Upper lobe of right lung (tissue), 1 donor: ENCODE data around the gene GAS5. TPM values are rescaled to one million over a fixed set of nuclear protein-coding genes. Genes with fewer than 3 reads are reported as not detected.

Experiments
- ATAC-seq: fragments of 200-7000 bp; cut with Tn5 transposase; one replicate; pipeline ENCODE4 v1.9.1; 2020; ENCODE audit warnings: mild to moderate bottlenecking, moderate library complexity
- DNase-seq: peaks from one replicate; pipeline ENCODE4 v3.0.0-alpha.2; 2020
- H3K27ac ChIP-seq: fragments of 200-600 bp; one replicate; pipeline ENCODE4 v1.8.0; 2022
- H3K27me3 ChIP-seq: fragments of 200-600 bp; one replicate; pipeline ENCODE4 v1.8.0; 2022; ENCODE audit warnings: mild to moderate bottlenecking
- H3K36me3 ChIP-seq: fragments of 200-600 bp; one replicate; pipeline ENCODE4 v1.8.0; 2022
- H3K4me1 ChIP-seq: fragments of 200-600 bp; one replicate; pipeline ENCODE4 v1.8.0; 2022
- H3K4me3 ChIP-seq: fragments of 200-600 bp; one replicate; pipeline ENCODE4 v1.8.0; 2022; ENCODE audit warnings: mild to moderate bottlenecking
- H3K9me3 ChIP-seq: fragments of 200-600 bp; one replicate; pipeline ENCODE4 v1.8.0; 2022
- intact Hi-C: fragments of 100-400 bp; cut with DNase I; formaldehyde crosslinking; loops from one replicate; pipeline ENCODE4 v1.11.0; 2022
- total RNA-seq: library from RNA; stranded (reverse); fragmentation: NEBNext Ultra II Directional; extraction: Animal tissue kit (Norgen Biotek cat#: 25700); gene quantifications from one replicate; pipeline ENCODE4 v1.2.1, GENCODE V29; 2021
- TF ChIP-seq, protein P1 (sequence below): fragments of 200-600 bp; IDR thresholded peaks from one replicate; pipeline ENCODE4 v1.8.0; 2022; ENCODE audit warnings: antibody characterized with exemption
- donor health status: DM: no; HTN: yes; CAD: no; lungs with severe emphysema.

GAS5 gene
- total RNA-seq, 1 donor from 2014 or later: 310 TPM

DNA sequence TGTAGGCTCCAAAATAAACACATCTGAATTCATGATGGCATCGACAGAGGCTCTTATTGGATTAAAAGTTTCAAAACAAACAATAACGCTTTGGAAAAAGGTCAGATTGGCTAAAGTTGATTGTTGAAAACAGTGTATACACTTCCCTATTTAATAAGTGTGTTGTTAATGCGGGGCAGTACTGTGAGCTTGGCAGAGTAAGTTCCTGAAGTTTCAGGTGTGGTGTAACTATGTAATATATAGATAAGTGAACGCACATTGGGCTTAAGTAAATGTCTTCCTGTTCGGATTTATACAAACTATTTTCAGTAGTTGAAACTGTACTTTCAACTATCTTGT is 1.2 kb upstream of the GAS5 start:
- Histone ChIP-seq H3K4me1 (peaks cover 48% of the 10 kb centered on the region), H3K36me3 (peaks cover 33% of the 10 kb centered on the region), H3K4me3 (peak overlapping the region; percentile 92), H3K27ac (peak overlapping the region; percentile 96), H3K9me3 (no peaks in the 10 kb centered on the region), H3K27me3 (no peaks in the 10 kb centered on the region)
- intact Hi-C loops: no loop called here
- no peak for DNase-seq
- ATAC-seq: no peak
- TF ChIP-seq, protein P1, sequence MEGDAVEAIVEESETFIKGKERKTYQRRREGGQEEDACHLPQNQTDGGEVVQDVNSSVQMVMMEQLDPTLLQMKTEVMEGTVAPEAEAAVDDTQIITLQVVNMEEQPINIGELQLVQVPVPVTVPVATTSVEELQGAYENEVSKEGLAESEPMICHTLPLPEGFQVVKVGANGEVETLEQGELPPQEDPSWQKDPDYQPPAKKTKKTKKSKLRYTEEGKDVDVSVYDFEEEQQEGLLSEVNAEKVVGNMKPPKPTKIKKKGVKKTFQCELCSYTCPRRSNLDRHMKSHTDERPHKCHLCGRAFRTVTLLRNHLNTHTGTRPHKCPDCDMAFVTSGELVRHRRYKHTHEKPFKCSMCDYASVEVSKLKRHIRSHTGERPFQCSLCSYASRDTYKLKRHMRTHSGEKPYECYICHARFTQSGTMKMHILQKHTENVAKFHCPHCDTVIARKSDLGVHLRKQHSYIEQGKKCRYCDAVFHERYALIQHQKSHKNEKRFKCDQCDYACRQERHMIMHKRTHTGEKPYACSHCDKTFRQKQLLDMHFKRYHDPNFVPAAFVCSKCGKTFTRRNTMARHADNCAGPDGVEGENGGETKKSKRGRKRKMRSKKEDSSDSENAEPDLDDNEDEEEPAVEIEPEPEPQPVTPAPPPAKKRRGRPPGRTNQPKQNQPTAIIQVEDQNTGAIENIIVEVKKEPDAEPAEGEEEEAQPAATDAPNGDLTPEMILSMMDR: no peak

DNA sequence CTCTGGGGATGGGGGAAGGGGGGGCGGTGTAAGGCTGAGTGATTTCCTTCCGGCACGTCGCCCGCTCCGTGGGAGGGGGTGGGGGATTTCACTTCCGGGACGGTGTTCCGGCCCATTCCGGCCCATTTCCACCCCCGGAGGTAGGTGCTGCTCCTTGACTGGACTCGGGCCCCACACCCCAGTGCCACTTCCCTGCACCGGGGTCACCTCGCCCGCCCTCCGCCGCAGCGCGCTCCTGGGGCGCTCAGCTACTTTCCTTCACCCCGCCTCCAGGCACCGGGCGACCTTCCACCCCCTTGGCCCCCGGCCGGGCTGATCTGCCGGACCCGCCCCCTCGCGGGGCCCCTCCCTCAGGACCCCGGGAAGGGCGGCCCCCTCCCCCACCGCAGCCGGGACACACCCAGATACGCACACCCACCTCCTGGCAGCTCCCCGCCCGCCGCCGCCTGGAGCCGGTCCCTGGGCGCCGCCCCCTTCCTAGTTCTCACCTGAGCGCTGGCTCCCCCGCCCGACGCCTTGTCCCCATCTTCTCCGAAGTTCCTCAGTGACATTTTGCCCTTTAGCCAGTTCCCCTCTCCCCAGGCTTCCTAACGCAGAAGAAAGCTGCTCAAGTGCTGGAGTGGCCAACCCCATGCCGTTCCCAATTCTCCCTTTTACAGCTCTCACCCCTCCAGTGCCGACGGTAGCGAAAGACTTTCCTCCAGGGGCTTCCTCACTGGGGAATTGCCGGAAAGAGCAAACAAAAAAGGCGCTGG is 654 bp upstream of the GAS5 start, which contains the start of gene ZBTB37:
Gene ZBTB37 (plus strand): TSS at position 115 of the 755 bp plus-strand sequence. CDS start 1,846 bp downstream, outside the sequence.
- intact Hi-C loops: no loop called here
- peak within 1 kb of the TSS; percentile 92 for H3K4me3 ChIP-seq
- no peaks in the 10 kb centered on the region for H3K9me3 ChIP-seq
- TF ChIP-seq, protein P1: no peak
- peaks cover 48% of the 10 kb centered on the region for H3K4me1 ChIP-seq
- H3K27me3 ChIP-seq: no peaks in the 10 kb centered on the region
- peaks cover 34% of the 10 kb centered on the region for H3K36me3 ChIP-seq
- peak; percentile 98 for DNase-seq
- ATAC-seq: peak; percentile 89
- H3K27ac ChIP-seq: peak within 1 kb of the TSS; percentile 96

DNA sequence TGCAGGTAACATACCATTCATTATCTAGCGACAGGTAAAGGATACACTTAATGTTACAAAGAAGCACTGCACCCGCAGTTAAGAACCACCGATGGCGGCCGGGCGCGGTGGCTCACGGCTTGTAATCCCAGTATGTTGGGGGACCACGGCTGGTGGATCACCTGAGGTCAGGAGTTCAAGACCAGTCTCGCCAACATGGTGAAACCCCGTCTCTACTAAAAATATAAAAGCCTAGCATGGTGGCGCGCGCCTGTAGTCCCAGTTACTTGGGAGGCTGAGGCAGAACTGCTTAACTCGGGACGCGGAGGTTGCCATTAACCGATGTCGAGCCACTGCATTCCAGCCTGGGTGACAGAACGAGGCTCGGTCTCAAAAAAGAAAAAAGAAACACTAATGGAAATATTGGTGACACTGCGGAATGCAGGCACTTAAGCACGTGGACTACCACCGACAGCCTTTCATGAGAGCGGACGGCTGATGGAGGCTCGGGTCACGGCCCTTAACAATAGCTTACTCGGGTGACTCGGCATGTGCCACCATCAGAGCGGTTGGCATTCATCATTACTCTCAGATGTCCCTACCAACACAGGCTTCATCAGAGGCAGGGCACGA is 542 bp downstream of the GAS5 start:
- TF ChIP-seq, protein P1: no peak
- no peaks in the 10 kb centered on the region for H3K9me3 ChIP-seq
- peaks cover 44% of the 10 kb centered on the region for H3K36me3 ChIP-seq
- DNase-seq (no peak), ATAC-seq (no peak)
- peaks cover 48% of the 10 kb centered on the region for H3K4me1 ChIP-seq
- H3K27me3 ChIP-seq: no peaks in the 10 kb centered on the region
- peak overlapping the region; percentile 96 for H3K27ac ChIP-seq
- peak overlapping the region; percentile 92 for H3K4me3 ChIP-seq
- intact Hi-C loops: no loop called here

DNA sequence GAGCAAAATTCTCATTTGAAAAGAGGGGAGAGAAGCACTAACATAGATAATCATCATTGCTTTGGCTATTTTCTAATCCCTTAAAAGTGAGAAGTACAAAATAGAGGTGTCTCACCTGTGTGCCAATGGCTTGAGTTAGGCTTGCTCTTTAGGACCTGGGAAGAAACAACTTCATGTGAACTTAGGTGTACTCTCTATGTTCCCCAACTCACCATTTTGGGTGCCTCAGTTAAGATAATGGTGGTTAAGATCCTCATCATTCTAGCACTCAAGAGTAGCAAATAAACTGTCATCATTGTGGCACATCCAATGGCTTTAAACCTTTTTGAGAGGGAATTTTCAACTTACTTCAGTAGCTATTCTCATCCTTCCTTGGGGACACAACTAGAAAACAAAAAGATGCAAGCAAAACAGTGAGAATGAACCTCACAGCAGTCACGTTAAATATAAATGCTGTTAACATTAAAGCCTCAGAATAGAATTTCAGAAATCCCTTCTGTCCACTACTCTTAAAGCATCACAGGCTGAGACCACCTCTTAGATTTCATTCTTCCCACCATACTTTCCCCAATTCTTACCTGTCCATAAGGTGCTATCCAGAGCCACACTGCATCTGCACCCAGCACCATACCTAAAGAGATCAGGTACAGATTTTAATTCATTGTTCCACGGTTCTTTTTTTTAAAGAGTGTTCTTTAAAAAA is 1.2 kb downstream of the GAS5 start:
- Histone ChIP-seq H3K9me3 (no peaks in the 10 kb centered on the region), H3K36me3 (peaks cover 44% of the 10 kb centered on the region), H3K27ac (peak overlapping the region; percentile 96), H3K4me3 (peak overlapping the region; percentile 92), H3K4me1 (peaks cover 48% of the 10 kb centered on the region), H3K27me3 (no peaks in the 10 kb centered on the region)
- no peak for ATAC-seq
- DNase-seq: no peak
- intact Hi-C loops: no loop called here
- TF ChIP-seq, protein P1: no peak

DNA sequence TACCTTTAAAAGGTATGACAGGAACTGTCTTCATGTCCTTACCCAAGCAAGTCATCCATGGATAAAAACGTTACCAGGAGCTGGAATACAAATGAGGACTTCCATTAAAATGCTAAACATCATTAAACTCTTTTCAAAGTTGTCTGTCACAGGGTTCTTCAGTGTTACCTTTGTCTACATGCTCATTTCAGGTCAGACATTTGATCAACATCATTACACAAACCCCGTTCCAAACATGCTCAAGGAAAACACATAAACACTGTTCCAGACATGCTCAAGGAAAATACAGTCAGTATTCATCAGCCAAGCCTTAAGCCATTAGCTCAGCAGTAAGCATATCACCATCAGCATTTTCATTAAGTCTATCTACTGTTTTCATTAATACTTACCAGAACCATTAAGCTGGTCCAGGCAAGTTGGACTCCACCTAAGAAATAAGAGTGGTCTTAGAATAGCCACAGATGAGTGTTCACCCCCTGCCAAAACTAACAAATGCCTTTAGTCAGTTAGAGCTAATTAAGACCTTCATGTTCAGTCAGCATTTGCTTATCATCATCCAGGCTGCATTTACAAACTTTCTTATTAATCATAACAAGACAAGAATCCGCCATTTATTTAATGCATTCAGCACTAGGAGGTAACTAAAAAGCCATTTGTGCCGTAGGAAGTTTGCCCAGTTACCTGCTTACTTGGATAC is 2.2 kb downstream of the GAS5 start:
- TF ChIP-seq, protein P1: no peak
- peaks cover 41% of the 10 kb centered on the region for H3K4me1 ChIP-seq
- H3K36me3 ChIP-seq: peaks cover 50% of the 10 kb centered on the region
- no peak for DNase-seq
- peak overlapping the region; percentile 26 for H3K27ac ChIP-seq
- intact Hi-C loops: no loop called here
- H3K9me3 ChIP-seq: no peaks in the 10 kb centered on the region
- H3K4me3 ChIP-seq: peak overlapping the region; percentile 92
- H3K27me3 ChIP-seq: no peaks in the 10 kb centered on the region
- ATAC-seq: no peak
